ENCODE data around the gene CDK5RAP1.

GRCh38 chr20:33359399-33360261 lies 41.7 kb downstream of the CDK5RAP1 start:
- no peak for TF ChIP-seq CTCF (IDR thresholded peaks at IDR 0.05)
- no peak for TF ChIP-seq EP300 (IDR thresholded peaks at IDR 0.05)
- TF ChIP-seq POLR2A (IDR thresholded peaks at IDR 0.05; ENCODE audit: low read depth), result no peak
- TF ChIP-seq POLR2AphosphoS5 (IDR thresholded peaks at IDR 0.05), result no peak

All from esophagus muscularis mucosa (tissue), 4 donors.